Activated CD8-positive, alpha-beta memory T cell treated with anti-CD3 and anti-CD28 coated beads for 36 hours (primary cell): Measurements from ENCODE around the gene ZMYM1. TPM values are rescaled to one million over a fixed set of nuclear protein-coding genes. Genes with fewer than 3 reads are reported as not detected.
"Not testable (repeated sequence)": the region's sequence is repeated elsewhere in the genome, so short reads cannot be mapped to it uniquely, and the experiment has no call there.

Experiments
- CTCF ChIA-PET: fragments of 350-600 bp; sonication (Branson Sonifier 250); formaldehyde crosslinking; loops from one replicate; lab custom pipeline; 2021; ENCODE audit warnings: antibody characterized with exemption; lab: Charles Lee
- POLR2A ChIA-PET: fragments of 350-600 bp; sonication (Branson Sonifier 250); formaldehyde crosslinking; loops from one replicate; lab custom pipeline; 2021; ENCODE audit warnings: antibody characterized with exemption; lab: Charles Lee
- total RNA-seq, 2 experiments: library from RNA; stranded (reverse); gene quantifications; one replicate each; pipeline ENCODE4 v1.2.3, GENCODE V29; 2021

Gene ZMYM1
- 1 to 10 TPM; 3.2 to 4.9 TPM for total RNA-seq

DNA sequence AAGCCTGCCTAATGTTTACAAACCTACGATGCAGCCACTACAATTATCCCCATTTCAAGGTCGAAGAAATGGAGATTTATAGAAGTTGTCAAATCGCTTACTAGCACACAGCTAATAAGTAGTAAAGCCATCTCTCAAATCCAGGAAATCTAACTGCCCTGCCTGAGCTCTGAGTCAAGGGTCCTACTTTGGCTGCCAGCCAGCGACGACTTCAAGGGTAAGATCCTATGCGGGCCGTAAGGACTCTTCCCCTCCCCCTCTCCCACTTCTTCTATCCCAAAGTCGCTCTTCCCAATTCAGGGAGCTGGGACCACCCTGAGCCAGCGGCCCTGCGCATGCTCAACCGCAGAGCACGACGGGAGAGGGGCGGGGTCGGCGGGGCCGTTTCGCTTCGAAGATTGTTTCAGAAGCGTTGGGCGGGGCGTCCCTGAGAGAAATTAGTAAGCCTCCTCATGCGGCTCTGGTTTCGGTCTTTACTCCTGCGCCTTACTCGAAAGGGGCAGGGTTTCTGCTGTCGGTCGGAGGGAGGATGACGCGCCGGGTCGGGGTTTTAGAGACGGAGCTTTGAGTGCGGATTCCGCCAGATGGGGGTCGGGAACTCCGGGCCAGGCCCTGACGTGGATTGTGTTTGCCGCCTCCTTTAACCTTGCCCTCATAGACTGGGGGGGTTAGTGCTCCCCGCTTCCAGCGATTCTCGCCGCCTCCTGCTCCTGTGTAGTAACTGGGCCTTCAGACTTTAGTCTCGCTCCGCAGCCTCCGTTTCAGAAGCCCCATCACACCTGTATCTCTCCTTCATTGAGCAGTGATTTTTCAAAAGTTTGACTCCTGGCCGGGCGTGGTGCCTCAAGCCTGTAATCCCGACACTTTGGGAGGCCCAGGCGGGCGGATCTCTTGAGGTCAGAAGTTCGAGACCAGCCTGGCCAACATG lies at the start of gene ZMYM1:
ZMYM1 (plus strand) TSS at position 383 of the 928 bp plus-strand sequence. CDS start 14,603 bp downstream, outside the sequence.
- POLR2A ChIA-PET: interaction anchor here (0.5 to 1.9 kb wide), 6 partner anchors 48 to 236 kb away, joined by 3 to 9 read pairs (median 4); partner anchors contain the start of genes SMIM12 and ZMYM6
- CTCF ChIA-PET: interaction anchor here (0.8 kb wide), 1 partner anchor 27 kb away, joined by 3 read pairs; no protein-coding TSS in a partner anchor

DNA sequence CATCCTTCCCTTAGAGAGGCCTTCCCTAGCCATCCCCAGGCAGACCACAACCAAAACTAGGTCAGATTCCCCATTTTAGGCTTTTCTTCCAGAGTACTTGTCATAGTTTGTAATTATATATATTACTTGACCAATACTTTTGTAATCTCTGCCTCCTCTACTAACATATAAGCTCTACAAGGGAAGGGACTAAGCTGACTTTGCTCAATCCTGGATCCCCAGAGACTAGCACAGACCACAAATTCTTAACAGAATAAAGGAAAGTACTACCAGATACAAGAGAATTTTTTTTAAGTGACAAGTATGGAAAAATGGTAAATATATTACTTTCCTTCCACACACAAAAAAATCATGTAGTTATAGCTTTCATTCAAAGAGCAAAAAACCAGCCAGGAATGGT lies 49.4 kb upstream of the ZMYM1 start:
- ChIA-PET CTCF (interaction anchor here (0.5 kb wide), 1 partner anchor 1396 kb away, joined by 5 read pairs; no protein-coding TSS in a partner anchor), POLR2A (no interaction called here)

DNA sequence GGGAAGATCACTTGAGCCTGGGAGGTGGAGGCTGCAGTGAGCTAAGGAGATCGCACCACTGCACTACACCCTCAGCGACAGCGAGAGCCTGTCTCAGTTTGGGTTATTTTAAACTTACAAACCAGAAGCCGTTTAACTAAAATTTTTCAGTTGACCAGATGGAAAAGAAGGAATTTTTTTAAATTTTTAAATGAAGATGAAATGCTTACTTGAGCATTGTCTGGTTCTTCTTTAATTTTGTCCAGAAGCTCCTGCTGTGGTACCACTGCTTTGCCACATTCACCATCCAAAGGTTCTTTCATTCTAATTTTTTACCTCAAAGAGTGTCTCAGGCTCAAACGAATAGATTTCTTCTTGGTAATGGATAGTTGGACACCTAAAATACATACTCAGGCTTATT lies 48.8 kb upstream of the ZMYM1 start:
- POLR2A ChIA-PET: interaction anchor here (1.1 to 2.1 kb wide), 4 partner anchors 45 to 170 kb away, joined by 3 to 7 read pairs (median 5); partner anchors contain the start of genes SMIM12, TMEM35B and ZMYM1
- CTCF ChIA-PET: interaction anchor here (1.0 kb wide), 1 partner anchor 164 kb away, joined by 3 read pairs; no protein-coding TSS in a partner anchor

DNA sequence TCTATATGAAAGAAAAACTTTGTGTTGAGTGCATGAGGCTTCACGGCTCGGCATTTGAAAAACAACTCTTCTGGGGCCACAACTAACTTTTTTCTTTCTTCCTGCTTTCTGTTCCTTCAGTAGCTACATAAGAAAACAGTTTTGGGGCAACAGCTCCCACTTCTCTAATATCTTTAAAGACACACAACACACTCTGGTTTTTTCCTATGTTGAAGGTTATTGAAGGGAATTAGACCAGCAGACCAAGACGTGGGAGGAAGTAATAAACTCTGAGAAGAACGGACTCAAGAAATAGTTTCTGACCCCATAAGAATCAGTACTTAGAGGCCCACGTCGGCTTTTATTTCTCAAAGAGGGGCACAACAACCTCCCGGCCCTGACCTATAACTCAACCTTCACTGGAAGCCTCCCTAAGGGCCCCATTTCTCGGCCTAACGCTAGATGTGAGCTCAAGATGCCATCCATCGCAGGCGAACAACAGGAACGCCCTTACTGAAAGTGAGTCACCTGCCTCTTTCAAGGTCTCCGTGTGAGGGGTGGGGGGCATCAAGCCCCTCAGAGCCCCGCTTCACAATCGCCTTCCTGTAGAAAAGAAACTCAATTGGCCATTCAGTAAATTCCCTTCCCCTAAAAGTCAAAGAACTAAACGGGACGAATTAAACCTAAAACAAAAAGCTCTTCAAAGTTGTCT lies 48.3 kb upstream of the ZMYM1 start:
- ChIA-PET CTCF (interaction anchor here (1.0 kb wide), 1 partner anchor 165 kb away, joined by 3 read pairs; no protein-coding TSS in a partner anchor), POLR2A (interaction anchor here (1.1 to 2.1 kb wide), 4 partner anchors 46 to 171 kb away, joined by 3 to 7 read pairs (median 5); partner anchors contain the start of genes SMIM12, TMEM35B and ZMYM1)

DNA sequence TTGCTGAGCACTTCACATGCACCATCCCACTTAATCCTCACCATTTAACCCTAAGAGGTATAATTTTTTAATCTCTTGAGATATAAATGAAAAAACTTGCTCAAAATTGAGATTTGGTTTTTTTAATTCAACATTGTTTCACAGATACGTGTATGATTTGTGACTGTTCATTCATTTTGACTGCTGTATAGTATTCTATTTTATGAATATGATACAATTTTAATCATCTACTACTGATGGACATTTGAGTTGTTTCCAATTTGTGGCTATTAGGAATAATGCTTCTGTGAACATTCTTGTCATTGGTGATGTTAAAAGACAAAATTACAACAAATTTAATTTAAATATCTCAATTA lies 46.8 kb upstream of the ZMYM1 start:
- ChIA-PET CTCF (interaction anchor here (0.6 to 1.0 kb wide), 2 partner anchors 46 to 76 kb away, joined by 3 to 6 read pairs; no protein-coding TSS in a partner anchor), POLR2A (interaction anchor here (0.7 to 2.1 kb wide), 3 partner anchors 47 to 736 kb away, joined by 3 to 11 read pairs (median 7); partner anchors contain the start of genes TMEM35B and ZMYM1)

DNA sequence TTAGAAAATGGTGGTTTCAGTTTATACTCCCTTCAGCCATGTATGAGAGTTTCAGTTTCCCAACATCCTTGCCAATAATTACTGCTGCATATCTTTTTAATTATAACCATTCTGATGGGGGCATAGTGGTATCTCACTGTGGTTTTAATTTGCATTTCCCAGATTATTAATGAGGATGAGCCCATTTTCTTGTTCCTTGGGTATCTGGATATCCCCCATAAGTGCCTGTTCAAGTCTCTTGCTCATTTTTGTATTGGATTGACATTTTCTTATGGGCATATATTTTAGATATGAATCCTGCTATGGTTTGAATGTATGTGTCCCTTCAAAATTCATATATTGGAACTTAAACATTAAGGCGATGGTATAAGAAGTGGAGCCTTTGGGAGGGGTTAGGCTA lies 45.8 kb upstream of the ZMYM1 start:
- POLR2A ChIA-PET: no interaction called here
- CTCF ChIA-PET: no interaction called here

DNA sequence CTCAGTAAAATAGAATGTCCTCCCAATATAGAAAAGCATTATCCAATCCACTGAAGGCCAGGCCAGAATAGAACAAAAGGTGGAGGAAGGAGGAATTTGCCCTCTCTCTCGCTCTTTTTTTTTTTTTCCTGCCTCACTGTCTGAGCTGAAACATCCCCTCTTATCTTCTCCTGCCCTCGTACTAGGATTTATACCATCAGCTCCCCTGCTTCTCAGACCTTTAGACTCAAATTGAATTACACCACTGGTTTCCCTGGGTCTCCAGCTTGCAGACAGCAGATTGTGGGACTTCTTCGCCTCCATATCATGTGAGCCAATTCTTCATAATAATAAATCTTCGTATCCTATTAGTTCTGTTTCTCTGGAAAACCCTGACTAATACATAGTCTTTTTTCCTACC lies 42.6 kb upstream of the ZMYM1 start:
- ChIA-PET POLR2A (no interaction called here), CTCF (no interaction called here)

DNA sequence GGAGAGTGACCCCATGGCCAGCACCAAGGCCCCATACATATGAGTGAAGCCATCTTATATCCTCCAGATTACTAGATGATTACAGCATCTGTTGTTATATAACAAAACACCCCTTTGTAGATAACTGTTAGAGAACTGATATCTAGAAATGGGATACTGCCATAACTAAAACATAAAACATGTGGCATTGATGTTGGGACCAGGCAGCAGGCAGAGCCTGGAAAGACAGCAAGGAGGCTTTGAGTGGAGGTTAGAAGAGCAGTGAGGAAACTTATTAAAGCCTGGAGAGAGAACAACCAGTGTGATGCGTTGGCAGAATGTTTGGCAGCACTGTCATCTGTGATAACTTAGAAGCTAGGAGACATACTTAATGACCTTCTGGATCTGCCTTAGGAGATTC lies 42.0 kb upstream of the ZMYM1 start:
- POLR2A ChIA-PET: no interaction called here
- CTCF ChIA-PET: no interaction called here

DNA sequence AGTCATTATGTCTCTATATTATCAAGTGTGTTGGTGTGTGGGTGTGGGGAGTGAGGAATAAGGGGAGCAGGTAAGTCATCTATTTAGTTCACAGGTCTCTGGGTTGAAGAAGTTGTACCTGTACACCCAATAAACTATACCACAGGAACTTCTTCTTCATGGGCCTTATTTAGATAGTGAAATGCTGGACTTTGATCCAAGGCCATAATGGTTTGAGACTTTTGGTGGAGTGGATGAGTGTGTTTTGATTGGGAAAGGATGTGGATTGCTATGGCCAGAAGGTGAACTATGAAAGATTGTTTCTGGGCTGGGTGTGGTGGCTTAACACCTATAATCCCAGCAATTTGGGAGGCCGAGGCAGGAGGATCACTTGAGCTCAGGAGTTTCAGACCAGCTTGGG lies 40.5 kb upstream of the ZMYM1 start:
- POLR2A ChIA-PET: no interaction called here
- CTCF ChIA-PET: no interaction called here

DNA sequence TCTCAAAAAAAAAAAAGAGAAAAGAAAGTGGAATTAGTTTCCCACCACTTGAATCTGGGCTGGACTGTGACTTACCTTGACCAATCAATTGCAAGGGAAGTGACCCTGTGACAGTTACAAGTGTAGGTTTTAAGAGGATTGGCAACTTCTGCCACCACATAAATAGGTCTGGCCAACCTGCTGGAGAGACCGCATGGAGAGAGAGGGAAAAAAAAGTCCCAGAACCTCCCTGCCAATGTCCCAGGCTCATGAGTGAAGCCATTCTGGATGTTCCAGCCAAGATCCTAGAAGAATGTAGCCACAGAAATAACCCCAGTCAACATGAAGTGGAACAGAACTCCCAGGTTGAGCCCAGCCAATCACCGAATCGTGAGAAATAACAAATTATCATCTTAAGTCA lies 35.7 kb upstream of the ZMYM1 start:
- ChIA-PET CTCF (interaction anchor here (0.6 kb wide), 1 partner anchor 159 kb away, joined by 3 read pairs; no protein-coding TSS in a partner anchor), POLR2A (no interaction called here)

DNA sequence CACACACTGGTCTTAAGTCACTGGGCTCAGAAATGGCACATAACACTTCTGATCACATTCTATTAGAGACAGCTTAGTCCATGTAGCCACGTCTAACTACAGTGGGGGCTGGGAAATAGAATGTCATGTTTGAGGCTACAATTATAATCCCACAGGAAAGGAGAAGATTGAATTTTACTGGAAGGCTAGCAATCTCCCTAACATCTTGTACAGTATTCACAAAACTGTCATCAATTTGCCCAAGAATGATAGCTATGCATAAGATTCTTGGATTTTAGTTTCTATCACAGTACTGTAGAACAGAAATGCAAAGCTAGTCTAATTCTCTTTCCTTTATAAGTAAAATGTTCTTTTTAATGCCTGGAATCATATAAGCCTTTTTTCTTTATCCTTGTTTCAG lies 34.8 kb upstream of the ZMYM1 start:
- CTCF ChIA-PET: no interaction called here
- POLR2A ChIA-PET: no interaction called here

DNA sequence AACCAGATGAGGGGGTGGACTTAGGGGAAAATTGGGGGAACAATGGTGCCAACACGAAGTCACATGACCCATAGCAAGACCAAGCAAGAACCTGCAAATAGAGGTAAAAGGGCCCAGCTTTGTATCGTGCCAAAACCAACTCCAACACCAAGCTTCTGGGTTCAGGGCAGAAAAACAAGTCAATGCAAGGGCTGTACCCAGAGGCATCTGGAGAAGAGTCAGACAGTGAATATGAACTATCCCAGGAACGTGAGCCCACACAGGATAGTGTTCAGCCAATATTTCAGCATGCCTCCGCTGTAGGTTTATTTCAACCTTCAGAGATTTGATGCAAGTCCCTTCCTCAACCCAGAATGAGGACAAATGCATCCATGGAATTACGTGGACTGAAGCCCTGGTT lies 32.5 kb upstream of the ZMYM1 start:
- ChIA-PET CTCF (no interaction called here), POLR2A (no interaction called here)

DNA sequence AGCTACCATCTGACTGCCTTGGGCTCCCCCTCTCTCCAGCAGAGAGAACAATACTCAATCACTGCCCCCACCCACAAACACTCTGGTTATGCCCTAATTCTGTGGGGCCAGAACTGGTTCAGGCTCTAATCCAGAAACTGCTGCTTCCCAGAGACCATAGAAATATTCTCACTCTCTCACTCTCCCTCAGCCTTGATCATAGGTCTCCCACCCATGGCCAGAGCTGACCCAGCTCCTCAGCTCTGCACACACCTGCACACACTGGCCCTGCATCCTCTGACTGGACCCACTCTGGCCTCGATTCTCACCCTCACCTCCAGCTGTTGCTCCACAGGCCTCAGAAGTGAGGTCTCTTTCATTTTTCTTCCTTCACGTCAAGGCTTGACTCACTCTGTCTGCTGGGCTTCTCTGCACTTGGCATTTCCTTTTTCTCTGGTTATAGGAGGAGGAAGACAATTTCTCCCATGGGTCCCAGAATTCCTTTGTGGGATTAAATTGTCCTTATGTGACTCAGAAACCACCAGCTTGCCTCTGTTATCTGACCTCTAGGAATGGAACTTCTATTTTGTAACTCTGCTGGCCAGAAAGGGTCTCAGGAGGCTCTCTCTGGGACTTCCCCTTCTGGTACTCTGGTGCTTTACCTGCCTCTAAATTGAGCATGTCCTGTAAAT lies 31.9 kb upstream of the ZMYM1 start:
- CTCF ChIA-PET: no interaction called here
- POLR2A ChIA-PET: no interaction called here

DNA sequence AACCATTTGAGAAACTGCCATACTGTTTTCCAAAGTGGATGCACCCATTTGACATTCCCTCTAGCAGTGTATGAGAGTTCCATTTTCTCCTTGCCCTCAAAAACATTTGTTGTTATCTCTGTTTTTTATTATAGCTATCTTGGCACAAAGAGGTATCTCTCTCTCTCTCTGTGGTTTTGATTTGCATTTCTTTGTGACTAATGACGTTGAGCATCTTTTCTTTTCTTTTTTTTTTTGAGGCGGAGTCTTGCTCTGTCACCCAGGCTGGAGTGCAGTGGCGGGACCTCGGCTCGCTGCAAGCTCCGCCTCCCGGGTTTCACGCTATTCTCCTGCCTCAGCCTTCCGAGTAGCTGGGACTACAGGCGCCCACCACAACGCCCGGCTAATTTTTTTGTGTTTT lies 30.1 kb upstream of the ZMYM1 start:
- CTCF ChIA-PET: no interaction called here
- POLR2A ChIA-PET: no interaction called here

DNA sequence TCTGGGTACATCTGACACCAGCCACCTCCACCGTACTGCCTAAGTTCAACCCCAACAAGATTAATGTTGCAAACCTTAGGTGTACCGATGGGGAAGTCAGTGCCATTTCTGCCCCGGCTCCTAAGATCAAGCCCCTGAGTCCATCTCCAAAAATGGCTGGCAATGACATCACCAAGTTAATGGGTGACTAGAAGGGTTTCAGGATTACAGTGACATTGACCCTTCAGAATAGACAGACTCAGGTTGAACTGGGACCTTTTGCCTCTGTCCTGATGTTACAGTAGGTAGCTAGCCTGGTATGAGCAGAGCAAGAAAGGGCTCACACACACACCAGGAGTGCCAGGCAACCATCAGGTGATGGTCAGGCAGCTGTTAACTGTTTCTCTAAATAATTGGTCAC lies 25.8 kb upstream of the ZMYM1 start:
- ChIA-PET POLR2A (no interaction called here), CTCF (no interaction called here)

DNA sequence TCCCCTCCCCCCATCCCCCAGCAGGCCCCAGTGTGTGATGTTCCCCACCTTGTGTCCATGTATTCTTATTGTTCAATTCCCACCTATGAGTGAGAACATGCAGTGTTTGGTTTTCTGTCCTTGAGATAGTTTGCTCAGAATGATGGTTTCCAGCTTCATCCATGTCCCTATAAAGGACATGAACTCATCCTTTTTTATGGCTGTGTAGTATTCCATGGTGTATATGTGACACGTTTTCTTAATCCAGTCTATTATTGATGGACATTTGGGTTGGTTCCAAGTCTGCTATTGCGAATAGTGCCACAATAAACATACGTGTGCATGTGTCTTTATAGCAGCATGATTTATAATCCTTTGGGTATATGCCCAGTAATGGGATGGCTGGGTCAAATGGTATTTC lies 24.9 kb upstream of the ZMYM1 start:
- POLR2A ChIA-PET, CTCF ChIA-PET: not testable (repeated sequence)

DNA sequence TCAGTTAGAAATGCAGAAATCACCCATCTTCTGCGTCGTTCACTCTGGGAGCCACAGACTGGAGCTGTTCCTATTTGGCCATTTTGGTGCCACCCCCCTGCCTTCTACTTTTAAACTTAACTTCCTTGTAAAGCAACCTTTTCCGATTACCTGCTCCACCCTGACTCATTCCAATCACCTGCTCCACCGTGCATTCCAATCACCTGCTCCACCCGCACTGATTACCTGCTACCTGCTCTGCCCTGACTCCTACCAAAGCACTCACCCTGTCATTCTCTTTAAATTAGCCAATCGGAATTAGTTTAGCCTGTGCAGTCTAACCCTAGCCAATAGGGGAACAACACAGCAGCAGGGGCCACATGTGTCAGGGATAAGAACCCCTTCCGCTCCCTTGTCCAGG lies 20.9 kb upstream of the ZMYM1 start:
- POLR2A ChIA-PET, CTCF ChIA-PET: not testable (repeated sequence)

DNA sequence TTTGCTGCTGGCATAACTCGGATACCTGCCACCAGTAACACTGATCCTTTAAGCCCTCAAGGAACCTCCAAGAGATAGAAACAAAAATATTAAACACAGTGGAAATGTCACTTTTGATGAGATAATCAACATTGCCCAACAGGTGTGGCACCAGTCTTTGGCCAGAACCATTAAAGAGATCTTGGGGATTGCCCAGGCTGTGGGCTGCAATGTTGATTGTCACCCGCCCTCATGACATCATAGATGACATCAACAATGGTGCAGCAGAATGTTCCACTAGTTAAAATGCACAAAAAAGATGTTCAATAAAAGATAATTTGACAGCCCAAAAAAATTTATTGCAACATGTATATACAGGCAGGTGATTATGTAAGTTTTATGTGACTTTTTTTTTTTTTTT lies 20.2 kb upstream of the ZMYM1 start:
- ChIA-PET POLR2A (no interaction called here), CTCF (no interaction called here)

DNA sequence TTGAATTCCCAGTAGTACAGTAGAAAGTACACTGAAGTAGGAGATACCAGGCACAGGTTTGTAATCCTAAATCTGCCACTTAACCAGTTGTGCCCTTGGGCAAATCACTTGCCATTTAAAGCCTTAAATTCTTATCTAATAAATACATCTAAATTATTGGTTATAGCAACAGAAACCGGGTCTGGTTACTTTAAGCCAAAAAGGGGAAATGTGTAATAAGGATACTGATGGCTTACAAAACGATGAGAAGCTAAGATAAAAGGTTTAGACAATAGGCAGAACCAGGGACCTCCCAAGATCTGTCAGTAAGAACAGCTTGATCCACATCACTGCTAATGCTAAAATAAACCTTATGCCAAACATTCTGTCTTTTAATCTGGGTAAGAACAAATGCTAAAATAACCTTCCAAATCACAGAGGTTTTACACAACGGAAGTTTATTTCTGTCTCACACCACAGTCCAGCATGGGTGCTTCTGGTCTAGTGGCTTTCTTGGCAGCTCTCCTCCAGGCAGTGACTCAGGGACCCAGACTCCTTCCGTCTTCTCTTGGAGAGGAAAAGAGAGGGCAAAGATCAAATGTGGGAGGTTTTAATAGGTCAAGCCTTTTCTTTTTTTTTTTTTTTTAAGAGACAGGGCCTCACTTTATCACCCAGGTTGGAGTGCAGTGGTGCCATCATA lies 16.5 kb upstream of the ZMYM1 start:
- CTCF ChIA-PET: no interaction called here
- POLR2A ChIA-PET: interaction anchor here (0.7 kb wide), 1 partner anchor 128 kb away, joined by 4 read pairs; no protein-coding TSS in a partner anchor
